GM23338 (cell line): ENCODE measurements around the gene SLAMF6. TPM values are rescaled to one million over a fixed set of nuclear protein-coding genes. Genes with fewer than 3 reads are reported as not detected.

ENCODE experiments used
- ATAC-seq: fragments of 200-7000 bp; cut with Tn5 transposase; 3 replicates; pipeline ENCODE4 v1.9.1; 2020
- DNase-seq: peaks from one replicate; pipeline ENCODE4 v3.0.0-alpha.2; 2015; ENCODE audit warnings: low spot score
- H2AFZ ChIP-seq: fragments of 200-600 bp; sonication (generic); 2 replicates; pipeline ENCODE4 v1.8.0; 2016; ENCODE audit warnings: antibody characterized with exemption, mild to moderate bottlenecking, moderate library complexity
- H3F3A ChIP-seq: fragments of 200-600 bp; sonication (generic); replicated peaks from 2 replicates; pipeline ENCODE4 v1.8.0; 2017; ENCODE audit warnings: antibody characterized with exemption, mixed run types, low read depth
- H3K27ac ChIP-seq: fragments of 200-600 bp; sonication (generic); 2 replicates; pipeline ENCODE4 v1.6.1; 2016; ENCODE audit warnings: low read depth
- H3K27me3 ChIP-seq: fragments of 200-600 bp; sonication (generic); 2 replicates; pipeline ENCODE4 v1.8.0; 2016; ENCODE audit warnings: mild to moderate bottlenecking, mixed run types, moderate library complexity; ENCODE audit not compliant: insufficient read depth
- H3K36me3 ChIP-seq: fragments of 200-600 bp; sonication (generic); 2 replicates; pipeline ENCODE4 v1.8.0; 2016; ENCODE audit warnings: mild to moderate bottlenecking; ENCODE audit not compliant: insufficient read depth
- H3K4me1 ChIP-seq: fragments of 200-600 bp; sonication (generic); 2 replicates; pipeline ENCODE4 v1.8.0; 2016; ENCODE audit warnings: mild to moderate bottlenecking, moderate library complexity; ENCODE audit not compliant: insufficient read depth
- H3K4me2 ChIP-seq: fragments of 200-600 bp; sonication (generic); 2 replicates; pipeline ENCODE4 v1.7.1; 2017; ENCODE audit warnings: mixed run types
- H3K4me3 ChIP-seq: fragments of 200-600 bp; sonication (generic); 2 replicates; pipeline ENCODE4 v1.6.1; 2016; ENCODE audit warnings: mixed run types
- H3K79me2 ChIP-seq: fragments of 200-600 bp; sonication (generic); replicated peaks from 2 replicates; pipeline ENCODE4 v1.8.0; 2017; ENCODE audit warnings: mild to moderate bottlenecking; ENCODE audit not compliant: insufficient read depth
- H3K9me2 ChIP-seq: fragments of 200-600 bp; sonication (generic); 2 replicates; pipeline ENCODE4 v1.8.0; 2017; ENCODE audit not compliant: insufficient read depth
- H4K20me1 ChIP-seq: fragments of 200-600 bp; sonication (generic); replicated peaks from 2 replicates; pipeline ENCODE4 v1.8.0; 2017; ENCODE audit warnings: mild to moderate bottlenecking; ENCODE audit not compliant: insufficient read depth
- H3K27ac Mint-ChIP-seq: 2 replicates; pipeline ENCODE4 v1.8.0; 2020; ENCODE audit warnings: inconsistent platforms, mild to moderate bottlenecking, moderate library complexity, mixed read lengths
- H3K27me3 Mint-ChIP-seq: 3 replicates; pipeline ENCODE4 v1.8.0; 2022; ENCODE audit warnings: low read depth, mild to moderate bottlenecking, moderate library complexity, mixed read lengths, inconsistent platforms; ENCODE audit not compliant: insufficient read depth, poor library complexity
- H3K36me3 Mint-ChIP-seq: 3 replicates; pipeline ENCODE4 v1.8.0; 2021; ENCODE audit warnings: low read depth, mild to moderate bottlenecking, inconsistent platforms, moderate library complexity, mixed read lengths
- H3K4me1 Mint-ChIP-seq: 3 replicates; pipeline ENCODE4 v1.8.0; 2020; ENCODE audit warnings: mild to moderate bottlenecking, inconsistent platforms, mixed read lengths
- H3K4me3 Mint-ChIP-seq: 3 replicates; pipeline ENCODE4 v1.8.0; 2021; ENCODE audit warnings: moderate library complexity, mild to moderate bottlenecking, inconsistent platforms, mixed read lengths
- H3K9me3 Mint-ChIP-seq: 3 replicates; pipeline ENCODE4 v1.8.0; 2020; ENCODE audit warnings: moderate library complexity, mild to moderate bottlenecking, inconsistent platforms, mixed read lengths
- CREB1 ChIP-seq: fragments of 250-450 bp; sonication (Bioruptor Pico); IDR thresholded peaks from 2 replicates; pipeline ENCODE4 v1.5.0; 2020; ENCODE audit warnings: low read depth, mild to moderate bottlenecking, moderate library complexity
- CTCF ChIP-seq, 2 experiments: fragments of 200-600 bp in 1 of 2; sonication (generic) in 1 of 2; conservative IDR thresholded peaks; 2 replicates each; pipeline versions ENCODE4 v1.5.1 to v1.6.1; 2016 to 2017; ENCODE audit warnings: antibody characterized with exemption in 2 of 2, low read depth in 2 of 2, mild to moderate bottlenecking in 2 of 2, moderate library complexity in 1 of 2
- ETS1 ChIP-seq: IDR thresholded peaks from 2 replicates; pipeline ENCODE4 v1.6.1; 2016; ENCODE audit warnings: antibody characterized with exemption
- EZH2 ChIP-seq: fragments of 200-600 bp; sonication (generic); IDR thresholded peaks from one replicate; pipeline ENCODE4 v1.8.0; 2017; ENCODE audit warnings: antibody characterized with exemption, mild to moderate bottlenecking, low read depth; ENCODE audit not compliant: unreplicated experiment
- EZH2phosphoT487 ChIP-seq: fragments of 200-600 bp; sonication (generic); IDR thresholded peaks from one replicate; pipeline ENCODE4 v1.8.1; 2018; ENCODE audit warnings: antibody characterized with exemption; ENCODE audit not compliant: unreplicated experiment
- JUNB ChIP-seq: IDR thresholded peaks from one replicate; pipeline ENCODE4 v1.6.1; 2016; ENCODE audit warnings: antibody characterized with exemption; ENCODE audit not compliant: unreplicated experiment
- NANOG ChIP-seq: IDR thresholded peaks from 2 replicates; pipeline ENCODE4 v1.6.1; 2016; ENCODE audit warnings: antibody characterized with exemption, borderline replicate concordance
- POLR2AphosphoS5 ChIP-seq: IDR thresholded peaks from 2 replicates; pipeline ENCODE4 v1.6.1; 2016; ENCODE audit warnings: antibody characterized with exemption, low read depth
- REST ChIP-seq: IDR thresholded peaks from one replicate; pipeline ENCODE4 v1.6.1; 2018; ENCODE audit warnings: antibody characterized with exemption; ENCODE audit not compliant: unreplicated experiment
- STAT1 ChIP-seq: IDR thresholded peaks from one replicate; pipeline ENCODE4 v1.6.1; 2016; ENCODE audit warnings: antibody characterized with exemption; ENCODE audit not compliant: unreplicated experiment
- ZNF114 ChIP-seq: fragments of 250-450 bp; sonication (Bioruptor Pico); IDR thresholded peaks from 2 replicates; pipeline ENCODE4 v1.5.0; 2020; ENCODE audit warnings: mild to moderate bottlenecking, moderate library complexity
- ZNF331 ChIP-seq: fragments of 250-450 bp; sonication (Bioruptor Pico); IDR thresholded peaks from 2 replicates; pipeline ENCODE4 v1.5.0; 2020; ENCODE audit warnings: low read depth, mild to moderate bottlenecking, moderate library complexity
- ZNF462 ChIP-seq: fragments of 250-450 bp; sonication (Bioruptor Pico); IDR thresholded peaks from 2 replicates; pipeline ENCODE4 v1.5.0; 2020; ENCODE audit warnings: mild to moderate bottlenecking, moderate library complexity
- polyA plus RNA-seq: library from polyadenylated mRNA; unstranded; fragments of >200 nt; fragmentation: Nextera tagmentation; extraction: Ambion mirVana; gene quantifications from 2 replicates; pipeline ENCODE4 v1.2.1, GENCODE V29; 2016
- total RNA-seq: library from RNA; depleted of rRNA; stranded (reverse); fragments of >200 nt; shearing (Covaris generic); gene quantifications from 2 replicates; pipeline ENCODE4 v1.2.3, GENCODE V29; 2014

The SLAMF6 gene
- total and polyA plus RNA-seq, 2 experiments from 2014 or later, result not detected

GRCh38 chr1:160492617-160493016 is 30.4 kb downstream of the SLAMF6 start:
- Histone ChIP-seq H3K4me2 (no peak overlapping the region), H3K4me3 (no peak overlapping the region), H3K36me3 (no peaks in the 10 kb centered on the region), H3K27ac (no peak overlapping the region), H3K4me1 (no peaks in the 10 kb centered on the region), H3K79me2 (no peaks in the 10 kb centered on the region), H3K9me2 (peaks cover 24% of the 10 kb centered on the region; the same call in 1 of the 2 replicates), H3K27me3 (no peaks in the 10 kb centered on the region), H4K20me1 (no peaks in the 10 kb centered on the region), H2AFZ (no peak overlapping the region), H3F3A (no peaks in the 10 kb centered on the region)
- H3K4me3 Mint-ChIP-seq, result no peak overlapping the region
- H3K9me3 Mint-ChIP-seq, result no peaks in the 10 kb centered on the region
- no peak for DNase-seq
- no peak overlapping the region for H3K27ac Mint-ChIP-seq
- H3K36me3 Mint-ChIP-seq, result no peaks in the 10 kb centered on the region
- peaks cover 10% of the 10 kb centered on the region; the same call in 1 of the 3 replicates for H3K4me1 Mint-ChIP-seq
- ATAC-seq, result no peak
- TF ChIP-seq JUNB (no peak), POLR2AphosphoS5 (no peak), CTCF (conservative IDR thresholded peaks at IDR 0.05; ENCODE audit: low read depth in 2 of 2) (no peak), EZH2phosphoT487 (no peak), EZH2 (no peak), NANOG (no peak), ZNF462 (no peak), ZNF114 (CRISPR knock-in tag) (no peak), REST (no peak), ZNF331 (CRISPR knock-in tag) (no peak), STAT1 (no peak), CREB1 (CRISPR knock-in tag) (no peak), ETS1 (no peak)
- peaks cover 1% of the 10 kb centered on the region for H3K27me3 Mint-ChIP-seq
